Fibroblast of the aortic adventitia (primary cell): ENCODE measurements around the gene BRAF. TPM values are rescaled to one million over a fixed set of nuclear protein-coding genes. Genes with fewer than 3 reads are reported as not detected.

Experiments
- DNase-seq: peaks from one replicate; pipeline ENCODE4 v3.0.0-alpha.2; 2010; ENCODE audit warnings: low read depth
- H3K4me3 ChIP-seq: 2 replicates; pipeline ENCODE4 v1.5.1; 2011; ENCODE audit warnings: low read depth, mild to moderate bottlenecking, control low read depth, low read length, moderate library complexity
- CTCF ChIP-seq: IDR thresholded peaks from 2 replicates; pipeline ENCODE4 v1.5.1; 2011; ENCODE audit warnings: mild to moderate bottlenecking, low read length, control low read depth, inconsistent platforms; ENCODE audit not compliant: insufficient read depth
- total RNA-seq: library from RNA; depleted of rRNA; stranded (reverse); fragments of >200 nt; gene quantifications from 2 replicates; pipeline ENCODE4 v1.2.3, GENCODE V29; 2012; ENCODE audit warnings: low replicate concordance

The BRAF gene
- total RNA-seq, 1 donor = 29.9 TPM

DNA sequence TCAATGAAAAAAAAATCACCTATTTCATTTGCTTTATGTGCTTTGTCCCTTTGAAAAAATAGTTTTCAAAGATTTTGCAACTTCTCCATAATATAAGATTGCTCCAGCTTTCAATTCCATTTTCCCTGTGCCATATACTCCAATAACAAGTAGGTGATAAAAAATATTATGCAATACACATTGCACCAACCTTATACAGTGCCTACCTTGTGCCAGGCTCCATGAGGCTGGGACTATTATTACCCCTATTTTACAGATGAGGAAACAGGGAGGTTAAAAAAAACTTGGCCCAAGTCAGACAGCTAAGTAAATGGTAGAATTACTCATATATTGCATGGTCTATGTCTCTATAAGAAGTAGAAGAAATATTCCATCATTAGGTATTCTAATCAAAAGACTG, 57.8 kb downstream of the BRAF start:
- H3K4me3 ChIP-seq = no peak overlapping the region
- no peak for DNase-seq
- no peak for TF ChIP-seq CTCF

DNA sequence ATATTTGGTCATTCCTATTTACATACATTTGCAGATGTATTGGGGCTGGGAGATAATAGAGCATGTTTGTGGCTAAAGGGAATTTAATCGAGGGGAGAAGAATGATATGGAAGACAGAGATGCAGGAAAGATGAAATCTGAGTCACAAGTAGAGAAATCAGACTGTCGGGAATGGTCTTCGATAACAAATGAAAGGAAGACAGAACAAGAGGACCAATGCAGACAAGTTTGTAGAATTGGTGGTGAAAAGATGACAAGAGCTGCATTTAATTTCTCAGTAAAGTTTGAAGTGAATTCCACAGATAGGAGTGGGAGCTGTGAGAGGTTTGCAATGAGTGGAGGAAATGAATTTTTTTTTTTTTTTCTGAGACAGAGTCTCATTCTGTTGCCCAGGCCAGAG, 60.0 kb downstream of the BRAF start:
- TF ChIP-seq CTCF = no peak
- H3K4me3 ChIP-seq = no peak overlapping the region
- DNase-seq = no peak

DNA sequence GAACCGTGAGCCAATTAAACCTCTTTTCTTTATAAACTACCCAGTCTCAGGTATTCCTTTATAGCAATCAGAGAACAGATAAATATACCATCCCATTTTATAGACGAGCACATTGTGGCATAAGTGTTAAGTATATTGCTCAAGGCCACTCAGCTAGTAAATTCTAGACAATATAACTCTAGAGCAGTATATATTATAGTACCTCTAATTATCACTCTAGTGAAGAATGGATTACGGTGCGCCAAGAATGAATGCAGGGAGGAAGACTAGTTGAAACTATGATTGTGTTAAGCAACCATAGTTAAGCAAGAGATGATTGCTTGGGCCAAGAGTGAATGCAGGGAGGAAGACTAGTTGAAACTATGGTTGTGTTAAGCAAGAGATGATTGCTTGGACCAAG, 60.9 kb downstream of the BRAF start:
- no peak for TF ChIP-seq CTCF
- DNase-seq = no peak
- no peak overlapping the region for H3K4me3 ChIP-seq

- no peak for DNase-seq
- TF ChIP-seq CTCF = no peak
- H3K4me3 ChIP-seq = no peak overlapping the region
Observed at GRCh38 chr7:140863184-140863583, 61.5 kb downstream of the BRAF start.

DNA sequence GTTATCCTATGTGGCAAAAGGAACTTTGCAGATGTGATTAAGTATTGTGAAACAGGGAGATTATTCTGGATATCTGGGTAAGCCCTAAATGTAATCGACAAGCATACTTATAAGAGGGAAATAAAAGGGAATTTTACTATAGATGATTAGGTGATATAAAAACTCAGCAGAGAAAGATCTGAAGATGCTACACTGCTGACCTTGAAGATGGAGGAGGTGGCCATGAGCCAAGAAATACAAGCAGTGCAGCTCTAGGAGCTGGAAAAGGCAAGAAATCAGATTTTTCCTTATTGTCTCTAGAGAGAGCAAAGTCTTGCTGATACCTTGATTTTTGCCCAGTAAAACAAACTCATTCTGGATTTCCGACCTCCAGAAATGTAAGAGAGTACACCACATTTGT, 67.7 kb downstream of the BRAF start:
- peak; percentile 3 for DNase-seq
- TF ChIP-seq CTCF = no peak
- no peak overlapping the region for H3K4me3 ChIP-seq

DNA sequence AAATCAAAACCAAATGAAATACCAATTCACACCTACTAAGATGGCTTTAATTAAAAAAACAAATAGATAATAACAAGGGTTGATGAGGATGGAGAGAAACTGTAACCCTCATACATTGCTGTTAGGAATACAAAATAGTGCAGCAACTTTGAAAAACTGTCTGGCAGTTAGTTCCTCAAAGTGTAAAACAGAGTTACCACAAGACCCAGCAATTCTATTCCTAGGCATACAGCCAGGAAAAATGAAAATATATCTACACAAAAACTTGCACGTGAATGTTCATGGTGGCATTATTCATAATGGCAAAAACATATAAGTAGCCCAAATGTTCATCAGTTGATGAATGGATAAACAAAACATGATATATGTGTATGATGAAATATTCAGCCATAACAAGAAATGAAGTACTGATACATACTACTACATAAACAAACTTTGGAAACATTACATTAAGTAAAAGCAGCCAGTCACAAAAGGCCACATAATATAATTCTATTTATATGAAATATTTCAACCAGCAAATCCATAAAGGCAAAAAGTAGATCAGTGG, 83.5 kb downstream of the BRAF start:
- no peak for TF ChIP-seq CTCF
- DNase-seq = peak; percentile 15

GRCh38 chr7:140831724-140832123, 93.0 kb downstream of the BRAF start:
- DNase-seq = no peak
- H3K4me3 ChIP-seq = no peak overlapping the region
- no peak for TF ChIP-seq CTCF

More for the DNA sequence above, 83.5 kb downstream of the BRAF start:
- H3K4me3 ChIP-seq = no peak overlapping the region
